SK-N-MC (cell line): Measurements from ENCODE around the gene RNU1-3.
"Not testable (repeated sequence)": the region's sequence is repeated elsewhere in the genome, so short reads cannot be mapped to it uniquely, and the experiment has no call there.

ENCODE experiments used
- DNase-seq: peaks from one replicate; pipeline ENCODE4 v3.0.0-alpha.2; 2011; ENCODE audit warnings: low read depth, low spot score
- H3K27ac ChIP-seq: fragments of 200-600 bp; sonication (generic); 2 replicates; pipeline ENCODE4 v1.5.1; 2016; ENCODE audit warnings: mixed run types
- H3K36me3 ChIP-seq: fragments of 200-600 bp; sonication (generic); 2 replicates; pipeline ENCODE4 v1.6.1; 2017; ENCODE audit warnings: antibody characterized with exemption, low read length, mixed read lengths; ENCODE audit not compliant: insufficient read depth
- H3K4me3 ChIP-seq: fragments of 200-600 bp; sonication (generic); 2 replicates; pipeline ENCODE4 v1.5.1; 2016
- H3K9ac ChIP-seq: fragments of 200-600 bp; sonication (generic); 2 replicates; pipeline ENCODE4 v1.8.0; 2017; ENCODE audit warnings: mixed run types, mixed read lengths; ENCODE audit not compliant: insufficient read length
- H3K9me3 ChIP-seq: fragments of 200-600 bp; sonication (generic); 2 replicates; pipeline ENCODE4 v1.6.1; 2017; ENCODE audit warnings: low read depth, mild to moderate bottlenecking, antibody characterized with exemption, low read length, moderate library complexity, mixed read lengths
- EZH2 ChIP-seq: fragments of 200-600 bp; sonication (generic); IDR thresholded peaks from one replicate; pipeline ENCODE4 v1.6.1; 2017; ENCODE audit warnings: antibody characterized with exemption
- FOXP2 ChIP-seq: optimal IDR thresholded peaks from 2 replicates; pipeline ENCODE3; 2011; ENCODE audit warnings: mild to moderate bottlenecking, moderate library complexity; ENCODE audit not compliant: insufficient read depth; ENCODE audit errors: extremely low read length, control extremely low read depth
- POLR2AphosphoS5 ChIP-seq: IDR thresholded peaks from 2 replicates; pipeline ENCODE4 v1.6.1; 2012; ENCODE audit warnings: mild to moderate bottlenecking, low read depth, low read length, borderline replicate concordance

Gene RNU1-3

DNA sequence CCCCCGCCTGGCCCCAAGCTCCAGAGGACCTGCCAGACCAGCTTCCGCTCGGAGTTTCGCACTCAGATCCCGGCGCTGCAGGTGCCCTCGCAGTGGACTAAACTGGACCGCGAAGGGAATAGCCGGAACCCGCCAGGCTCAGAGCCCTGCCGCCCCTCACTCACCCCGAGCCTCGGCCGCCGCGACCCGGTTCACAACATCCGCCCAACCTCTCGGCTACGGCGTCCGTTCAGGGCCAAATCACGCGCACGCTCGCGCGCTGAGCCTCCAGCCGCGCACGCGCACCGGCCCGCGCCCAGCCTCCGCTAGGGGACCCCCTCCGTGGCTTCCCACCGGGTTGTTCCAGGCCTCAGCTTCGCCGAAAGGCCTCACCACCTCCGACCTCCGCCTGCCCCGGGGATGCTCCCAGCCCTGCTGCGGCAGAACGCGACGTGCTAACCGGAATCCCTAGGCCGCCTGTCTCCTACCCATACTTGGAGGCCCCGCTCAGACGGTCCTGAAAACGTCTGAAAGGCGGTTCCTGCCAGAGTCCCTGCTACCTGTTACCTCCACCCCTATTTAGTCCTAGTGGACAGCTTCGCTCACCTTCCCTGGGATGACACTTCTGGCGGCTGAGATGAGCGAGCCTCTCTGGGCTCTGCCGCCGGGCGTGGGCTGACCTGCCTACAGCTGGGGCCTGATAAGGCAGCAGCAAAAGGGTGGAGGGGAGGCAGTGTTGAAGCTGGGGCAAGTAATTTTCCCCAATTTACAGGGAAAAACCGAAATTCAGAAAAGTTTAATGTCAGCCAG lies 22.1 kb downstream of the RNU1-3 start:
- TF ChIP-seq POLR2AphosphoS5 = peak; percentile 97
- H3K9me3 ChIP-seq, H3K27ac ChIP-seq, H3K36me3 ChIP-seq: not testable (repeated sequence)
- peak overlapping the region; percentile 94 for H3K9ac ChIP-seq
- H3K4me3 ChIP-seq = peak overlapping the region; percentile 89
- peak; percentile 67 for DNase-seq

DNA sequence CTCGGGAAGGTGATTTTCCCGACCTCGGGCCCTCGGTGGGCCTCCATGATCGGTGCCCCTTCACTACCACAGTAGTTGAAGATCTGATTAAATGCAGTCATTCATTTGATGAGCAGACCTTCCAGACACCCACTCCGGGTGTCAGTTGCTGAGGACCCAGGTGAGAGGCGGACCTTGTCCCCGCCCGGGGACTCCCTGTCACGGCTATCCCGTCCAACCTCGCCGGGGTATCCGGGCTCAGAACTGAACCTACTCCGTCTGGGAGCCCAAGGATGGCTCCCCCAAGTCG lies 22.6 kb downstream of the RNU1-3 start:
- H3K9ac ChIP-seq = peak overlapping the region; percentile 94
- H3K27ac ChIP-seq = no peak overlapping the region
- H3K4me3 ChIP-seq = peak overlapping the region; percentile 89
- H3K9me3 ChIP-seq = no peaks in the 10 kb centered on the region
- H3K36me3 ChIP-seq = no peaks in the 10 kb centered on the region
- DNase-seq = no peak
- TF ChIP-seq POLR2AphosphoS5 (no peak), EZH2 (no peak), FOXP2 (no peak)

DNA sequence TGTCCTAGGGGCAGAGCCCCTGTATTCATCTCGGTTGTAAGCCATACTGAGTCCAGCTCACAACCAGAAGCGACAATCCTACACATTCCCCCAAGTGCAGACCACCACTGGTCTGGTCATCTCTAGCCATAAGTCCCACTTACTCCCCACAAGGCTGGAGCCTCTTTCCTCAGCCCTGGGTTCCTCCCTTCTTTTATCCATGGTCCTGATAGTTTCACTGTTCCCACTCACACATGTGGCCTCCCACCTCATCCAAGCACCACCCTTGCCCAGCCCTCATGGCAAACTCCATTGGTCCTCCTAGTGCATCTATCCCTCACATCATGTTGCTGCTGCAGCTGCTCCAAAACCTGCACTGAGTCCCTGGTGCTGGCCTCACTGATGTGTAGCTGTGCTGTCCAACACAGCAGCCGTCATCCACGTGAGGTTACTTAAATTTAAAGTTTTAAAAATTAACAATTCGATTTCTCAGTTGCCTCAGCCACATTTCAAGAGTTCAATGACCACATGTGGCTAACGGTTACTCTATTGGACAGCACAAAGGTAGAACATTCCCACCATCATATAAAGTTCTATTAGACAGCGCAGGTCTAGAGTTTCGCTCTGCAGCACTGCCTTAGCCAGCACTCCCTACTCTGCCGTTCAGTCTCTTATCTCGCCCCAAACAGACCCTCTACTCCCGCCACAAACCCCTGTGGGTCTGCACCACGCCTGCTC lies 23.1 kb downstream of the RNU1-3 start:
- Histone ChIP-seq H3K9ac (peak overlapping the region; percentile 94), H3K4me3 (peak overlapping the region; percentile 89)
- H3K27ac ChIP-seq, H3K9me3 ChIP-seq, DNase-seq, H3K36me3 ChIP-seq: not testable (repeated sequence)

DNA sequence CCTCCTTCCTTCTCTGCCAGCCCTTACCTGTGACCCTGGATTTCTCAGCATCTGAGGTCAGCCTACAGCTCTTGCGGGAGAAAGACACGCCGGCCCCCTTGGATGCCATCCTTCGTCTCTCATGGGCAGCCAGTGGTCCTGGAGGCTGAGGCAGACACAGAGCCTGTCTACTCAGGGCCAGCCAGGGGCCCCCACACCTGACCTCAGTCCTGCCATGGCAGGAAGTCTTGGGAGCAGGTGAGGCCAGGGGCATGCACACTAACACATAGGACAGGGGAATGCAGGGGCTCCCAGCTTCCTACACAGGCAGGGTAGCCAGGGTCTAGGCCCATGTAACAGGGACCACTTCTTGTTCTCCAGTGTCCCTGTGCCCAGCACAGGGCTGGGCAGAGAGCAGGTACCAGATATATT lies 23.7 kb downstream of the RNU1-3 start:
- not testable (repeated sequence) for H3K9ac ChIP-seq, H3K27ac ChIP-seq, DNase-seq, H3K9me3 ChIP-seq, H3K36me3 ChIP-seq, H3K4me3 ChIP-seq

DNA sequence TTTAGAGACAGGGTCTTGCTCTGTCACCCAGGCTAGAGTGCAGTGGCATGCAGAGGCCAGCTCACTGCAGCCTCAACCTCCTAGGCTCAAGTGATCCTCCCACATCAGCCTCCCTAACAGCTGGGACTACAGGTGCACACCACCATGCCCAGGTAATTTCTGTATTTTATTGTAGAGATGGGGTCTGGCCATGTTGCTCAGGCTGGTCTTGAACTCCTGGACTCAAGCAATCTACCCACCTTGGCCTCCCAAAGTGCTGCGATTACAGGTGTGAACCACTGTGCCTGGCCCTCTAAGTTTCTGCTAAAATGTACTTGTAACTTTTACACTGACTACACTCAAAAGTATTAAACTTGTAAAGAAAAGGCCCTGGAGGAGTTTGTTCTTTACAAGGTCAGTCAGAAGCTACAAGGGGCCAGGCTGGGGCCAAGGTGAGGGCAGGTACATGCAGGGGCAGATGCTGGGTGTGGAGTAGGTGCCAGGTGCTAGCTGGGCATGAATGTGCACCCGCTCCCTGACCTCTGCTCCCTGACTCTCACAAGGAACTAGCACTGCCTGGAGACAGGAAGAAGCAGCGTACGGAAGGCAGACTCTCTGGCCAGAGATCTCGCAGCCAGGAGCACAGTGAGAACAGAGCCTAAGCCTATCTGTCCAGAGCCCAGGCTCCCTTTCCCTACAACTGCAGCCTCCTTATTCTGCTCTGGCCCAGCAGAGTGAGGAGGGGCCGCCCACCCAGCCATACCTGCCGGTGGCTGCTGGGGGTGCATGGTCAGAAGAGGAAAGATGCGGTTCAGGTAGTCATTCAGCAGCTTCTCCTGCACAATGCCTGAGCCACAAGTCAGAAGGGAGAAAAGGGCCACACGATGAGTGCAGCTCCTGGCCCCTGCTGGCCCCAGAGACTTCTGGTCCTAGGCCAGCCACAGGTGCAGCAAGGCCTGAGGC lies 24.5 kb downstream of the RNU1-3 start:
- not testable (repeated sequence) for H3K9me3 ChIP-seq, H3K36me3 ChIP-seq, H3K4me3 ChIP-seq, DNase-seq, H3K27ac ChIP-seq, H3K9ac ChIP-seq

DNA sequence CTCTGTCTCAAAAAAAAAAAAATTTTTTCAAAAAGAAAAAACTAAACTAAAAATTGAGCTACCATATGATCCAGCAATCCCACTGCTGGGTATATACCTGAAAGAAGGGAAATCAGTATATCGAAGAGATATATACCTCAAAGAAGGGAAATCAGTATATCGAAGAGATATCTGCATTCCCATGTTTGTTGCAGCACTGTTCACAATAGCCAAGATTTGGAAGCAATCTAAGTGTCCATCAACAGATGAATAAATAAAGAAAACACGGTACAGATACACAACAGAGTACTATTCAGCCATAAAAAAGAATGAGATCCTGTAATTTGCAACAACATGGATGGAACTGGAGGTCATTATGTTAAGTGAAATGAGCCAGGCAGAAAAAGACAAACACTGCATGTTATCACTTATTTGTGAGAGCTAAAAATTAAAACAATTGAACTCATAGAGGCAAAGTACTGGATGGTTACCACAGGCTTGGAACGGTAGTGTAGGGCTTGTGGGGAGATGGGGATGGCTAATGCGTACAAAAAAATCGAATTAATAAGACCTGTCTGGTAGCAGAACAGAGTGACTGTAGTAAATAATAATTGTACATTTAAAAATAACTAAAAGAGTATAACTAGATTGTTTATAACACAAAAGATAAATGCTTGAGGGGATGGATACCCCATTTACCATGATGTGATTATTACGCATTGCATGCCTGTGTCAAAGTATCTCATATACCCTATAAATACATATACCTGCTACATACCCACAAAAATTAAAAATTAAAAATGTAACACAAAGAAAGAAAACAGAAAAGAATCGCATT lies 25.4 kb downstream of the RNU1-3 start:
- not testable (repeated sequence) for H3K4me3 ChIP-seq, DNase-seq, H3K9me3 ChIP-seq, H3K36me3 ChIP-seq, H3K27ac ChIP-seq, H3K9ac ChIP-seq

DNA sequence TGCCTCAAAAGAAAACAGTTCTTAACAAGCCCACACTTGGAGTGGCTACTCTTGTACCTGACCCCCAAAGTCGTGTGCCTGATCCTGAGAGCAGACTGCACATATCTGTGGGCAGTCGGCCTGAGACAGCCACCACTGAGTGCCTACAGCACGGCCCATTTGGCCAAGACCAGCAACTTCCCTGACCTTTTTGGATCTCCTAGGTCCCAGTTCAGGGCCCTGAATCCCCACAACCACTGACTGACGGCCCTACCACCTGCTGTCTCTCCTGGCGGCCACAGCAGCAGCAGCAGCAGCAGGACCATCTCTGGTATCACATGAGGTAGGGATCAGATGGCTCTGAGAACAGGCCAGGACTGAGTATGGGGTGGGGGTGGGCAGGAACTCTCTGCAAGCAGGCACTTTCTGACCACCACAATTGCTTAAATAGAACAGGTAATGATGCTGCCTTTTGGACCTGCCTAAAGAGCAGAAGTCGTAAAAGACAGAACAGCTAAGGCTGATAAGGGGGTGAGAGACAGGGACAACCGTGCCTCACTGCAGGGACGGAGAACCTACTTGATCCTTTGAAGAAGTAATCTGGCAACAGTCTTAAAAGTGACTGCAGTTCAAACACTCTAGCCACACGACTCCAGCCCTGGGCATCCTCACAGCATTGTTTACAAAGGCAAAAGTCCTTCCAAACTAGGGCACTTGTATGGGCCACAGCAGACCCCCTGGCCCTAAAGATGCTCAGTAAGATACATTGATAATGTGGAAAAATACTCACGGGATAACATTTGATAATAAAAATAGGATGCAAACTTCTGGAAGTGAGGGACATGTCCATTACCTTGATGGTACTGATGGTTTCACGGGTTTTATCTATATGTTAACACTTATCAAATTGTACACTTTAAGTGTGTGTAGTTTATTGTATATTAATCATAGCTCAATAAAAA lies 27.4 kb downstream of the RNU1-3 start:
- H3K9me3 ChIP-seq, H3K27ac ChIP-seq: not testable (repeated sequence)

DNA sequence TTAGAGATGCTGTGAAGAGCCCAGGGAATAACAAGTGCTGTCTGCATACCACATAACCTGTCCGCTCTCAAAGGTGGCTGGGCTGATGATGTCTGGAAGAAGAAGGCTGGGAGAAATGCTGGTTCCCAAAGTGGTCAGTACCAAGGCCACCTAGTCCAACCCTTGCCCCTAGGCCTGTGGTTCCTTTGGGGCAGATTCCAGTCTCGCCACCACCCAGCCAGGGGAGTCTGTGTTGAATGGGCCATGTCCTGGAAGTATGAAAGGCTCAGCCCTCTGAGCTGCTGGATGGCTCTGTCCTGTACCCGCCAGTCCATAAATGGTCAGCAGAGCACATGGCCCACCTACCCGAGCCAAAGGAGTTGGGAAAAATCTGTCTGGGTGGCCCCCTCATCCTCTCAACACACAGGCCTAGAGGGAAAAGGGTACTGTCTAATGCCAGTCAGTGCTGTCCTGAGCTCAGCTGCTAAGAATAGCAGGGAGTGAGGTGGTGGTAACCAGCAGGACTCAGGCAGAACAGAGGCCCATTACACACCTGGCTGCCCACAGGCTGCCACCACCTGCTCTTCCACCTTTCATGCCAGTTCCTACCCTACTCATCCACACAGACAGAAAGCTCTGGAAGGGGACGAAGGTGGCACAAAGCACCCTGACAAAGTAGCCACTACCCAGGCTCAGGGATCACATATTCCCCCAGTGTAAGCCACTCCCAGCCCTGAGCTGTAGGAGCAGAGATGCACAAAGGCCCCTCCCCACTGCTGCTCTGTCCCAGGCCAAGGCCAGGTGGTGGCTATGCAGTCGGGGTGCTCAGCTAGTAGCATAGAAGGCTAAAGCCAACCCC lies 28.6 kb downstream of the RNU1-3 start:
- H3K9me3 ChIP-seq, H3K36me3 ChIP-seq, H3K4me3 ChIP-seq, H3K27ac ChIP-seq, DNase-seq, H3K9ac ChIP-seq: not testable (repeated sequence)

More for the DNA sequence above, 27.4 kb downstream of the RNU1-3 start:
- H3K36me3 ChIP-seq, H3K4me3 ChIP-seq, H3K9ac ChIP-seq, DNase-seq: not testable (repeated sequence)

DNA sequence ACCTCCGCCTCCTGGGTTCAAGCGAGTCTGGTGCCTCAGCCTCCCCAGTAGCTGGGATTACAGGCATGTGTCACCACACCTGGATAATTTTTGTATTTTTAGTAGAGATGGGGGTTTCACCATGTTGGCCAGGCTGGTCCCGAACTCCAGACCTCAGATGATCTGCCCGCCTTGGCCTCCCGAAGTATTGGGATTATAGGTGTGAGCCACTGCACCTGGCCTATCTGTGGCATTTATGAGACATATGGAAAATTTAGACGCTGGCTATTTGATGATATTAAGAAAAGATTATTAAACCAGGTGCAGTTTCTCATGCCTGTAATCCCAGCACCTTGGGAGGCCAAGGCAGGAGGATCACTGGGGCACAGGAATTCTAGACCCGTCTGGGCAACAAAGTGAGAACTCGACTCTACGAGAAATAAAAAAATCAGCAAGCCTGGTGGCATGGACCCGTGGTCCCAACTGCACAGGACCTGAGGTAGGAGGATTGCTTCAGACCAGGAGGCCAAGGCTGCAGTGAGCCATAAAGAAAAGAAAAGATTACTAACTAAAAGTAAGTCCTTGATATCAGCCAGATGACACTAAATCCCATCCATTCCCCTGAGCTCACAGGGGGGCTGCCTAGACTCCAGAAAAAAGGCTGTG lies 30.1 kb downstream of the RNU1-3 start:
- not testable (repeated sequence) for H3K9ac ChIP-seq, H3K9me3 ChIP-seq, H3K4me3 ChIP-seq, H3K27ac ChIP-seq, DNase-seq
- peaks cover 11% of the 10 kb centered on the region; the same call in 1 of the 2 replicates for H3K36me3 ChIP-seq

DNA sequence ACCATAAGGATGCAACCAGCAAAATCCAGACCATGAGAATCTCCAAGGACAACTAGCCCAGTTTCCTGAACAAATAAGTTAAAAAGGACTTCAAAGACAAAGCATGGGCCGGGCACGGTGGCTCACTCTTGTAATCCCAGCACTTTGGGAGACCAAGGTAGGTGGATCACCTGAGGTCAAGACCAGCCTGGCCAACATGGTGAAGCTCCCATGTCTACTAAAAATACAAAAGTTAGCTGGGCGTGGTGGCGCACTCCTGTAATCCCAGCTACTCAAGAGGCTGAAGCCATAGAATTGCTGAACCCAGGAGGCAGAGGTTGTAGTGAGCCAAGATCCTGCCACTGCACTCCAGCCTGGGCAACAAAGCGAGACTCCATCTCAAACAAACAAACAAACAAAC lies 30.8 kb downstream of the RNU1-3 start:
- H3K27ac ChIP-seq, H3K9ac ChIP-seq, DNase-seq, H3K9me3 ChIP-seq, H3K4me3 ChIP-seq: not testable (repeated sequence)
- peaks cover 18% of the 10 kb centered on the region; the same call in 1 of the 2 replicates for H3K36me3 ChIP-seq
